ENCODE measurements around the gene FAM170B.

The FAM170B gene

DNA sequence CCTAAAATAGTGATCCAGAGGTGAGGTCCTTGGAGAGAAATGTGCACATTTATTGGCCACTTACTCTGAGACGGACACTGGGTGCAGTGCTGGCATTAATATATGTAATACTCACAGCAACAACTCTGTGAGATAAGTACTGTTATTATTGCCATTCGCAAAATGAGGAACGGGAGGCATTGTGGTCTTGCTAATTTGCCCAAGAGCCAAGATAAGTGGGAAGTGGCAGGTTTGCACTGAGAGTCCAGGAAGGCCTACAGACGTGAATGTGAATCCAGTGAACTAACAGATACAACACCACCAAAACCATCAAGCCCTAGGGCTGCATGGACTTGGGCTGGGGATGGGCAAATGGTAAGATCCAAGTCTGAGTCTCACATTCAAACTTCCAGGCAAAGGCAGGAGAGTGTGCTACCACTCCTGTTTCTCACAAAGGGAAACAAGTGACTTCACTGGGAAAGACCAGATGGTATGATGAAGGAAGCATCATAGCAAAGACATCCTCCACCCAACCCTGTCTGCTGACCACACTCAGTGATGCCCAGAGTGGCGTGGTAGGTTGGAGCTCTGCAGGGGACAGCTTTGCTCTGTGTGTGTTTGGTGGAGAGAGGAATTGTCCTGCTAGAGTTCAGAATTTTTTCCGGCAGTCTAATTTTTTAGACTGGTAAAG is 35.1 kb upstream of the FAM170B start:
- DNase-seq = no peak

DNA sequence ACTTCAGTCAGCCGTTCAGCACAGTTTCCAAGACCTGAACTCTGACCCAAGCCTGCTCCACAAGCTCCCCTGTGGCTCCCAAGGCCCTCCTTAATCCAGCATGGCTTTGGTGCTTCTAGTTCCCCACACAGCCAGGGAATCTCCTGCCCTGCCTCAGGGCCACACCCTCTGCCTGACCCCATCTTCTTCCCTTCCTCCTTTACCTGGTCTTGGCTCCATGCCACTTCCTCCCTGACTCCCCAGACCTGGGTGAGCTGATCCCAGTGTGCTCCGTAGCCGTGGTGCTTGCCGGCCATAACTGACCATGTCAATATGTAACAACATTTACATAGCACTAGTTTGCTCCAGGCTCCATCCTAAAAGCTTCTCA is 34.3 kb upstream of the FAM170B start:
- no peak for DNase-seq

DNA sequence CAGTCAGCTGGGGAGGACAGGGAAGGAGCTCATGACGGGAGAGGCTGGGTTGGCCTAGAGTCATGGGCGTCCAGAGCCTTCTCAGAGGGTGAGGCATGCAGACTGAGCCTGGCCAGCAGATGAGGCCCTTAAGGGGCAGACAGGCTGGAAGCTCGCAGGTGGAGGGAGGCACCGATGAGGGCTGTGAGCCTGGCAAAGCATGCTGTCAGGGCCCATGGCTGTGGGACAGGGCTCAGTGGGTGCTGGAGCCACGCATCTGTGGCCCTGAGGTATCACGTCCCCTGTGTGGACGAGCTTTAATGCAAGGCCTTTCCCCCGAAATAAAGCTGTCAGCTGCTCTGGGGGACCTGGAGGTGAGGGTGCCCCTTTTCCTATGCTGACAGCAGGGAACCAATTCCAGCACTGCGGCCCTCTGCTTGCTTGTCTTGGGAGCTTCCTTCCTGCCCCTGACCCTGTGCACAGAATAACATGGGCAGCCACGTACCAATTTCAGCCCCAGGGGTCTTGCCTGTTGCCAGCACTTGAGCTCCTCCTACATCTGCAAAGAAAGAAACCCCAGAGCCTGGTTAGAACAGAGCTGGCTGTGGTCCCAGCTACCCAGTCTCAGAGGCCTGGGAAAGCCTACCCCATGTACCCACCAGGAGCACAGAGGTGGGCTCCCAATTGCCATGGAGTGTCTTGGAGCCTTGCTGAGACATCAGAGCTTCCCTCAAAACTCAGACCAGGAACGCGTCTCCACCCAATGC is 33.8 kb upstream of the FAM170B start:
- DNase-seq = no peak

DNA sequence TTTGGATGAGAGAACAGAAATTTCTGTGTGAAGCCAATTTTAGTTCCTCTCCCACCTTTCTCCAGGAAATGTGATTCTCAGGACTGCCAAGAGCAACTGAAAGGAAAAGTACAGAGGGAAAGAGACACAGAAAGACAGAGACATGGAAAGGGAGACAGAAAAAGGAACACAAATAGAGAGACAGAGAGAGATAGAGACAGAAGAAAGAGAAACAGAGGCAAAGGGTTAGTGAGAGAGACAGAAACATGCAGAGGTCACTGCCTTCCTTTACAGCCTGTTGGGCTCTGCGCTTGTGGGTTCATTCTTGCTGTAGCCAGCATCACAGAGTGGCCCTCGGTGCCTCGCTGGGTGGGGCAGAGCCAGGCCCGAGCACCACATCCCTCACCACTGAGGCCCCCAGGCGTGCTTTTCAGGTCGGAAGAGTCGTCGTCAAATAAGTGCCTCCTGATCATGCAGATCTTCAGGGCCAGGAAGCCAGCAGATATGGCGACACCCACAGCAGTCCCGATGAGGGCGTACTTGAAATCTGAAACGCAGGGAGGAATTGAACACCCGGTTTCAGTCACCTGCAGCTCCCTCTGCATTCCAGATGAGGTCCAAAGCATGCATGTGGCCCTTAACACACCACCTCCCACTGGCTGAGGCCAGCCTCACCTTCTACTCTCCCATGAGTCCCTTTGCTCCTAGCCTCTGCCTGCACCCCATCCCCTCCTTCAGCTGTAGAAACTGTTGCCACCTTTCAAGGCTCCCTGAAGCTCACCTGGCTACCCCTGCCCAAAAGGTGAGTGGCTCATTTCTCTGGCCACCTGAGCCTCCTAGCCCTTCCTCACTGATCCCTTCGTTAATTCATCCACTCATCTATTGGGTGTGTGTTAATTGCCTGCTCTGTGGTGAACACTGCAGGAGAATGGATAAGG is 32.9 kb upstream of the FAM170B start:
- DNase-seq = no peak

DNA sequence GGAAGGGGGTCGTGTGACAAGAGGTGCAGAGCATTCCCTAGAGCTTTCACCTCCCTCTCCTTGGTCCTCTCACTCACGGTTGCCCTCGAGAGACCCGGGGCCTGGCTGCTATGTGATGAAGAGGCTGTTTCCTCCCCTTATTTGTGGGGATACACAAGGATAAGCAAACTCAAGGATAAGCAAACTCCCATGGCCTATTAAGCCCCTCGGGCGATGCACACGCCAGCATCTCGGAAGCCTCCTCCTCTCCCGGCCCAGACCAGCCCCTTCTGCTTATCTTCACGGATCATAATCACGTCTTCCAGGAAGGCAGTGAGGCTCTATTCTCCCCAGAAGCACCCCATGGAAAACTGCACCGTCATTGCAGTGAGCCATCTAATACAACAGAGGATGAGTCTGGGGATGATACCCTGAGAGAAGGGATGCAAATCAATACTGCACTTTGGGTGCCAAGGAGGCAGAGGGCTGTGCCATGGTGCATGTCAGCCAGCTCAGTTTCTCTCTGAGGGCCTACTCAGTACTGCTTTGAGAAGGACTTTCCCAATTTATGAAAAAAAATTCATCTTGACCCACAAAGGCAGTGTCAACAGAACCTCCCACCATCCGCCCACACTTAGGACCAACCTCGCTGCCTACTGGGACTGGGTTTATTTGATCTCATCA is 32.1 kb upstream of the FAM170B start:
- DNase-seq = no peak

DNA sequence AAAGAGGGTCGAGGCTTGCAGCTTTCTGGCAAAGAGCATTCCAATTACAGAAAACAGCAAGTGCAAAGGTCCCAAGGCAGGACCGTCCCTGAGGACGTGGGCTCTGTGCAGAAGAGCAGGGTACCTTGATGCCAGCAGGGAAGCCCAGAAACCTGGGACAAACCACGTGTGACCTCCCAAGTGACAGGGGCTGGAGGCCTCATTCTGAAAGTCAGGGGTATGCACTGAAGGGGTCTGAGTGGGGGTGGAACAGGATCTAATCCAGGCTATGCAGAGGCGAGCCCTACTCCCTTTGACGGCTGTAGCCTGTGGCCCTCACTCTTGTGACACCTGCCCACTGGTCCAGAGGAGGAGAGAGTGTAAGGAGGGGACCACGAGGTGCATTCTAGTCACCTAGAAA is 31.4 kb upstream of the FAM170B start:
- DNase-seq = no peak

DNA sequence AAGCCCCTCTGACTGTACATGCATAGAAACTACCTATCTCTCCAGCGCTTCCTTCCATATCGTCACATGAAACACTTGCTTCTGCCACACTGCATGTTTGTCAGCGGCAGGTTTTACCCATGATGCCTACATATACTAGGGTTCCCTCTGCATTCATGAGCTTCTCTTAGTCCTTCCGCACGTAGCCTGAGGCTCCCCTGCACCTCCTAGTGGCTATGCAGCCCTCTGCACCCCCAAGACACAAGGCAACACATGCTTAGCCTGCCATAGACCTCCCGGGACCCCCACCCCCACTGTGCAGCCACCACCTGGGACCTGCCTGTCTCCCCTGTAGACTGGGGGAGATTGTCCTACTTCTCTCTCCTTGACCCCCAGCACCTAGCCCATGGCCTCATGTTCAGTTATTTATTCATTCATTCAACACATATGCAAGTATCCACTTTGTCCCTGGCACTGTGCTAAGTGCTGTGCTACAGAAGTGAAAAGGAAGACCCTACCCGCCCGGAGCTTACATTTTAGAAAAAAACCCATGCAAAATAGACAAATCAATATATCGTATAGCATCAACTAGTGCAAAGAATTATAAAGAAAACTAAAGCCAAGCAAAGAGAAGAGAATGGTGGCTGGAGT is 30.9 kb upstream of the FAM170B start:
- no peak for DNase-seq

DNA sequence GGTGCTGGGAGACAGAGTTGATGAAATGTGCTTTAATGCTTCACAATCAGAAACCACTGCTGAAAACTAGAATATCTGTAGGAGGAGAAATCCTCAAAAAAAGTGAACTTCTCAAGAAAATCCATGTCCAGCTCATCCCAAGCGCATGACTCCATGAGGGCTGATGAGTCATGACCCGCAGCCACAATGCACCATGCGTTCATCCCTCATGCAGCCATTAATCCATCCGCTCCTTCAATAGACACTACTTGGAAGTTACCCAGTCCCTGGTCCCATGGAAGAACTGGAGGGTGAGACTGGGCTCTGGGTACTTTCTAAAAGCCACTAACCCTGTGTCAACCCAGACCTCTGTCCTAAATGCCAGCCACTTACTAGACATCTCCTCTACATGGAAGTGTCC is 29.9 kb upstream of the FAM170B start:
- no peak for DNase-seq

DNA sequence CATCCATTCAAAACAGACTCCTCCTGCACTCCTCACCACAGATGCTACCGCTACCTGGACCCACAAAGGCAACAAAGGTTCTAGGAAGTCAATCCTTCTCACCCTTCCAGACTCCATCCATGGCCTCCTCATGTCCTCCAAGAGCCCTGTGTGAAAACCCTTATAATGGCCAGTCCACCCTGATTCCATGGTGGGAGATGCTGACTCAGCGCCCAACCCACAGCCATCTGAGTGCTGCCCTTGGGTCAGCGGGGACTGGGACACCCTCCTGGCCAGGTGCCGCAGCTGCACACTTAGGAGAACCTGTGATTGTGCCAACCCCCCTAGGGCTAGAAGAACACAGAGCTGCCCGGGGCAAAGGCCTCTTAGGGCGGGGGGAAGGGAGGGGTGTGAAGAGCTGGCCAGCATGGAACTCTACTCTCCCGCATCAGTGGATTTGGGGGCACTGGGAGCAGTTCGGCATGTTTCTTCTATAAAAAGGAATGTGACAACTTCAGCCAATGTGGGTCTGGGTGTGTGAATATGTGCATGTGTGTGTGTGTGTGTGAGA is 29.0 kb upstream of the FAM170B start:
- DNase-seq = no peak

DNA sequence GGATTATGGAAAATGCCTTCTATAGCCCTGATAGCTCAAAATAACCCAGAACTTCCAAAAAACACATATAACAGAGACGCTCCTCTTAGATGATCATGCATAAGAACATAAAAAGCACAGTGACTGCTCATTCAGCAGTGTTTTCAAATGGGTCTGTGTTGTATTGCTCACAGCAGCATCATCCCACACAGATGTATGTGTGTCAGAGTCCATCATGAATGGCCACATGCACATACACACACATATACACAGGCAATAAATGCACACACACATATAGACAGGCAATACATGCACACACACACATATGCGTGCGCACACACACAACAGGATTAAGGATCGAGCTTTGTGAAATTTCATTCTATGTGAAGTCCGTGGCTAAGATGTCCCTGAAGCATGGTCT is 28.2 kb upstream of the FAM170B start:
- DNase-seq = no peak

DNA sequence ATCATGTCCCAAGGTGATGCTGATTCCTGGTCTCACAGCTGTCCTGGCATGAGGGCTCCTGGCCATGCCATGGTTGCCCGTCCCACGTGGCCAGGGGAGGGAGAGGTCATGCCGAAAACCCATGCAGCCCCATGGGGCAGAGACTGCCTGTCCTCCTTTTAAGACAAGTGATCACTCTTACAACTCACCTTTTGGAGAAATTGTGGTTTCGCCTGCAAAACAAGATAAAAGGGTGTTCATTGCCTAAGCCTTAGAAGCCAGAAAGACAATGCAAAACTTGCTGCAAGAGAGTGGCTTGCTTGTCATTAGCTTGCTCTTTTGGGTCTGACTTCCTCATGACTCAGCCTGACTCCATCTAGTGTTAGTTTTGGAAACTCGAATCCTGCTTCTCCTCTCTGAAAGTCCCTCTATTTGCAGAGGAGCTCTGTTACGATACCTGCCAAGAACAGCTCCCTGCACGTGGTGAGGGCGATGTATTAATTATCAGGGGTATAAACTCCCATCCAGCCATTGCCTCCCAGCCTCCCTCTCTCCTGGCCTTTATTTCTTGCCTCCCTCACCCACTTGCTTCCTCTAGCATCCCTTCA is 27.7 kb upstream of the FAM170B start:
- DNase-seq = no peak

DNA sequence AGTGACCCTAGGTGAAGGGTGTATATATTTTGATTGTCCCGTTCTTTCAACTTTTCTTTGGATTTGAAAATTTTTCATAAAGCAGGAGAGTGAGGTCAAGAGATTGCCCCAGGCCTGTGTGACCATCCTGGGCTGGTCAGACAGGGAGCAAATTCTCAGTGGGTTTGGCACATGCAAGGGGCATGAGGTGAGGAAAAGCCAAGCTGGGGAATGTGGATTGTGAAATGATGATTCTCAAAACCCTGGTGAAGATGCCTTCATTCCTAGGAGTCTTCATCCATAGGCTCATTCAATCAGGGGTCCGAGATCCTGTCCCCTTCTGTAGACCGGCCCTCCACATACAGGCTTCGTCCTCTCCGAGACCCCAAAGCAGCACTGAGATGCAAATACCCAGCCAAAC is 27.0 kb upstream of the FAM170B start:
- DNase-seq = no peak

DNA sequence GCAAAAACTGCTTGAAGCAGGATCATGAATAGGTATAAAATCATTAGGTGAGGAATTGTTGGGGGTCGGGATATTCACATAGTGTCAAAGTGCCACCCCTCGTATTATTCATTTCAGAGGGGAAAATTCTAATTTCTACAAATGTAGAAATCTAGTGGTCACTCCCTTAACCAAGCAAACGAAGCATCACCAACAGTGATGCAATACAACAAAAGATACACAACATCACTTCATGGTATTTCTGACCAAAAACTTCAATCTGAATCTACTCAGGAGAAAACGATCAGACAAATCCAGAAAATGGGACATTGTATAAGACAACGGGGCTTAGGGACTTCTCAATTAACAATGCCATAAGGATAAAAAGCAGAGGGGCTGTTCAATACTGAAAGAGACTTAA is 26.3 kb upstream of the FAM170B start:
- no peak for DNase-seq

DNA sequence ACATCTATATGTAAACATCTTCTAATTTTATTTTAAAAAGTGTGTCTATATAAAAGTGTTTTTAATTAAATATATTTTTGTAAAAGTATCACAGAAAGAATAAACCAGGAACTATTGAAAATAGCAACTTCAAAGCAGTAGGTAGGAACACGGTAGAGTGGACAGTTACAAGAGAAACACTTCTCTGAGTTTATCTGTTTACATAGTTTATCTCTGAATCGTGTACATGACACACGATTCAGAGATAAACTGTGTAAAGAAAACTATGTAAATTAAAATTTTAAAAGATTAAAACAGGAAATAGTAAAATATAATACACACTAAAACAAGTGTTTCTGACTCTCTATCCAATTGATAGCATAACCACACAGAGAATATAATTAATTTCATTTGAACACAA is 25.1 kb upstream of the FAM170B start:
- no peak for DNase-seq

DNA sequence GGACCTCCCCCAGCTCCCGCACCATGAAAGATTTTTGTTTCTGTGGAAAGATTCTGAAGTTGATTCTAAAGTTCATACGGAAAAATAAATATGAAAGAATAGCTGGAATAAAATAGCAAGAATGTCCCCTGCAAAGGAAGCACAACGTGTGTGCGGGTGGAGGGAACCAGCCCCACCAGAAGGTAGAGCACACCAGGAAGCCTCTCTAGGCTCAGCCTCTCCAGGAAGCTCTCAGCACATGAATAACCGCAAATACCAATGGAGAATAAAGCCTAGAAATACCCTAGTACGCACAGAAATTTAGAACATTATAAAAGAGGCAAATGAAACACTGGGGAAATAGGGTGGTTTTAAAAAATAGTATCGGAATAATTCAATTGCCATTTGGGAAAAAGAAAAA is 24.6 kb upstream of the FAM170B start:
- no peak for DNase-seq

DNA sequence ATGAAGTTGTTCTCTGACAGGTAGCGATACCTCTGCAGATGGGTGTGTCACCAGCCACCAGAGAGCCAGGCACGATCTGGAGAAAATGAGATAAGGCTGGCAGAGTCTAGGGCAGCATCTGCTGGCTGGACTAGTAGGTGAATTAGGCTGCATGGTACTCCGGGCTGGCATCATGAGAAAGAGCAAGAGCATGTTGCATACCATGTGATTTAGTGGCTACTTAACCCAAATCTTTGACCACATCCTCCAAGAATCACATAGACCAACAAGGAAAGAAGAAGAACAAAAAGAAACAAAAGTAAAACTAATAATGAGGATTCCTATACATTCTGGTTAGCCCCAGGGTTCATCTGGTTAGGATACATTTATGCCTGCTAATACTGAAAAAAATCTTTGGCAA is 23.4 kb upstream of the FAM170B start:
- no peak for DNase-seq

DNA sequence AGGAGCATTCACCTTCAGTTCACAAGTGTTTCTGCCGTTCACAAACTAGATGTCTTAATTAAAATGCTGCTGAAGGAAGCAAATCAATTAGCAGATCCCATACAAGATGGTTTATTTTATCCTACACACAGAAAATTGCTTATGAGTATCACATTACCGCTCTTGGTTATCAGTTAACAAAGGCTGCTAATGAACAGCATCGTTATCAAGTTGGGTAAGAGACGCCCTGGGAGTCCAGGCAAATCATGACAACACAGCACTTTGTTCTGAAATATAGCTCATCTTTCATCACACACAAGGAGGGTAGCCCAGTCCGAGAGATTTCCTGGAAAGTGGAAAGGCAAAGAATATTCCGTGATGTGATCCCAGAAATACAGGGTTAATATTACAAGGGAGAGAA is 20.8 kb upstream of the FAM170B start:
- no peak for DNase-seq

DNA sequence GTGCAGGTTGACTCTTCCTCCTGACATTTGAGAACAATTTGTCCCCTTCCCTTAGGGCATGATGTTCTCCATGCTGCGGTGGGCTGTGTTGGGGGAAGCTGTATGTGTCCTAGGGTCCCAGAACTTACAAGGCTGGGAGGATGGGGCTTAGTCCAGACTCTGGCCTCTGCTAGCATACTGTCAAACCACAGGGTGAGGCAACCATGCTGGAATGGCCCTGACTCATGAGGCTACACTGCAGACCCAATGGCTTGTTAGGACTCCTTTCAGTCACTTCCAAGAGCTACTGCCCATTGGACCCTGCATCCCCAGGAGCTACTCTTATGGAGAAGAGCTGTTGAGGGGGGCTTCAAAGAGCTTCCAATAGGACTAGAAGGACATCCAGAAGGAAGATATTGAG is 20.1 kb upstream of the FAM170B start:
- no peak for DNase-seq

DNA sequence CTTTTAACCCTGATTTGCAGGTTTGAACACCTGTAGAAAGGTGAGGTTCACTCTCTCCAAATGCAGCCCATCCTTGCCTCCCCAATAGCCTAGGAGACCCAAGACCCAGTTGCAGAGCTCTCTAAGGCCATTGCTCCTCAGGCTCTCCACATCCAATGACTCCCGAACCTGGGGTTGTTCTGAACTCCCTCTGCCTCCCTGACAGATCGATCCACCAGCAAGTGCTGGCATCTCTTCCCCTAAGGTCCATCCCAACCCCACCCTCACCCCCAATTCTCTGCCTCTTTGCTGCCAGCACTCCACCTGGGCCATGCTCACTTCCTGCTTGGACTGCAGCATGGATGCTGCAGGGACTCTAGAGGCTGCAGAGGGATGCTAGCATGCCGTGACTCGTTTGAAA is 19.3 kb upstream of the FAM170B start:
- DNase-seq = no peak

DNA sequence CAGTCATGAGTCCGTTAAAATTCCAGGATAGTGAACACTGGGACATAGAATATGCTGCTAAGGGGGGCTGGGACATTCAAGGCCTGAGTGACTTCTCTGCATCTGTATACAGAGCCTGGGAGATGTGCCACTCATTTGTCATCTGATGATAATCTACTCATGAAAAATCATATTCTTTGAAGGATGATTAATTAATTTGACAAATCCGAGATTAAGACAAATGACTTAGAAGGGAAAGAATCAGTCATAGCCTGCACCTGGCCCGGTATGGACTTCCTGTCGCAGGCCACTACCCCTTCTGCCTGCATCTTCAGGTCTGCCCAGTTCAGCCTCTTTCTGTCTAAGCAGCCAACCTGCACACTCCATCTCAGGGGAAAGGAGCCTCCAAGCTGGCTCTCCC is 18.8 kb upstream of the FAM170B start:
- DNase-seq = no peak

DNA sequence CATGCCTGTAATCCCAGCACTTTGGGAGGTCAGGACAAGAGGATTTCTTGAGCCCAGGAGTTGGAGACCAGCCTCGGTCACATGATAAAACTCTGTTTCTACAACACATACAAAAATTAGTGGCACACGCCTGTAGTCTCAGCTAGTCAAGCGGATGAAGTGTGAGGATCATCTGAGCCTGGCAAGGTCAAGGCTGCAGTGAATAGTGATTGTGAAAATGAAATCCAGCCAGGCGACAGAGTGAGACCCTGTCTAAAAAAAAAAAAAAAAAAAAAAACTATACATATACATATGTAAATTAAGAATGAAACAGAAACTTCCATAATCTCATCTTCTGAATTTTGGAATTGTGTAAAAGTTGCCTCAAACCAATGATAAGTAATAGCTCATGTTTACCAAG is 18.2 kb upstream of the FAM170B start:
- DNase-seq = no peak

DNA sequence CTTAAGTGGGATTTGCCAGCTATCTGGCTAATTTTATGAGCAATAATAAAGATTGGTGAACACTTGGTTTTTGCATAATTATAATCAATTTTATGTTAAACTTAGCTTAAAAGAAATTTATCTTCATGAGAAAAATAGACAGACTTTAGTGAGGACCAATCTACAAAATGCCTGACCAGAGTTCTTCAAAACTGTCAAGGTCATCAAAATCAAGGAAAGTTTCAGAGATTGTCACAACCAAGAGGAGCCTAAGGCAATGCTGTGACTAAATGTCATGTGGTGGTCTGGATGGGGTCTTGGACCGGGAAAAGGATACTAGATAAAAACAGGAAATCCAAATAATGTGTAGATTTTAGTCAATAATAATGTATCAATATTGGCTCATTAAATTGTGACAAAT is 17.7 kb upstream of the FAM170B start:
- no peak for DNase-seq

Measured in NCI-H1105 treated with DMSO at 0.1 percent for 48 hours (cell line).